Measurements from ENCODE around the gene SLC27A4. TPM values are rescaled to one million over a fixed set of nuclear protein-coding genes. Genes with fewer than 3 reads are reported as not detected.
"Not testable (repeated sequence)": the region's sequence is repeated elsewhere in the genome, so short reads cannot be mapped to it uniquely, and the experiment has no call there.

SLC27A4 gene
- total RNA-seq, 6 experiments from 2014 or later = 21.1 to 31.1 (median 23.2) TPM

GRCh38 chr9:128325629-128326028, 14.7 kb upstream of the SLC27A4 start:
- Mint-ChIP-seq H3K9me3 (no peaks in the 10 kb centered on the region), H3K4me1 (ENCODE audit: low read depth) (peaks cover 11% of the 10 kb centered on the region; the same call in 1 of the 2 replicates), H3K27me3 (ENCODE audit: insufficient read depth) (peaks cover 2% of the 10 kb centered on the region), H3K4me3 (no peak overlapping the region), H3K27ac (no peak overlapping the region), H3K36me3 (ENCODE audit: low read depth) (peaks cover 9% of the 10 kb centered on the region; the same call in 1 of the 2 replicates)
- DNase-seq = no peak
- TF ChIP-seq, protein P1, sequence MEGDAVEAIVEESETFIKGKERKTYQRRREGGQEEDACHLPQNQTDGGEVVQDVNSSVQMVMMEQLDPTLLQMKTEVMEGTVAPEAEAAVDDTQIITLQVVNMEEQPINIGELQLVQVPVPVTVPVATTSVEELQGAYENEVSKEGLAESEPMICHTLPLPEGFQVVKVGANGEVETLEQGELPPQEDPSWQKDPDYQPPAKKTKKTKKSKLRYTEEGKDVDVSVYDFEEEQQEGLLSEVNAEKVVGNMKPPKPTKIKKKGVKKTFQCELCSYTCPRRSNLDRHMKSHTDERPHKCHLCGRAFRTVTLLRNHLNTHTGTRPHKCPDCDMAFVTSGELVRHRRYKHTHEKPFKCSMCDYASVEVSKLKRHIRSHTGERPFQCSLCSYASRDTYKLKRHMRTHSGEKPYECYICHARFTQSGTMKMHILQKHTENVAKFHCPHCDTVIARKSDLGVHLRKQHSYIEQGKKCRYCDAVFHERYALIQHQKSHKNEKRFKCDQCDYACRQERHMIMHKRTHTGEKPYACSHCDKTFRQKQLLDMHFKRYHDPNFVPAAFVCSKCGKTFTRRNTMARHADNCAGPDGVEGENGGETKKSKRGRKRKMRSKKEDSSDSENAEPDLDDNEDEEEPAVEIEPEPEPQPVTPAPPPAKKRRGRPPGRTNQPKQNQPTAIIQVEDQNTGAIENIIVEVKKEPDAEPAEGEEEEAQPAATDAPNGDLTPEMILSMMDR (IDR thresholded peaks at IDR 0.05) = no peak

- TF ChIP-seq, protein P1 (IDR thresholded peaks at IDR 0.05) = no peak
- Mint-ChIP-seq H3K9me3 (no peaks in the 10 kb centered on the region), H3K27ac (no peak overlapping the region), H3K4me3 (no peak overlapping the region), H3K27me3 (ENCODE audit: insufficient read depth) (no peaks in the 10 kb centered on the region; the same call in 1 of the 2 replicates), H3K36me3 (ENCODE audit: low read depth) (no peaks in the 10 kb centered on the region; the same call in 1 of the 2 replicates), H3K4me1 (ENCODE audit: low read depth) (0 out of 2 replicates have a peak, but pooled peaks cover 6% of the 10 kb centered on the region)
- DNase-seq = no peak
Observed at GRCh38 chr9:128333451-128333869, 6.9 kb upstream of the SLC27A4 start.

GRCh38 chr9:128335161-128335560, 5.2 kb upstream of the SLC27A4 start:
- Mint-ChIP-seq H3K9me3 (no peaks in the 10 kb centered on the region), H3K4me3 (no peak overlapping the region), H3K27me3 (ENCODE audit: insufficient read depth) (no peaks in the 10 kb centered on the region; the same call in 1 of the 2 replicates), H3K27ac (no peak overlapping the region), H3K36me3 (ENCODE audit: low read depth) (no peaks in the 10 kb centered on the region; the same call in 1 of the 2 replicates), H3K4me1 (ENCODE audit: low read depth) (no peaks in the 10 kb centered on the region)
- no peak for DNase-seq
- TF ChIP-seq, protein P1 (IDR thresholded peaks at IDR 0.05) = no peak

DNA sequence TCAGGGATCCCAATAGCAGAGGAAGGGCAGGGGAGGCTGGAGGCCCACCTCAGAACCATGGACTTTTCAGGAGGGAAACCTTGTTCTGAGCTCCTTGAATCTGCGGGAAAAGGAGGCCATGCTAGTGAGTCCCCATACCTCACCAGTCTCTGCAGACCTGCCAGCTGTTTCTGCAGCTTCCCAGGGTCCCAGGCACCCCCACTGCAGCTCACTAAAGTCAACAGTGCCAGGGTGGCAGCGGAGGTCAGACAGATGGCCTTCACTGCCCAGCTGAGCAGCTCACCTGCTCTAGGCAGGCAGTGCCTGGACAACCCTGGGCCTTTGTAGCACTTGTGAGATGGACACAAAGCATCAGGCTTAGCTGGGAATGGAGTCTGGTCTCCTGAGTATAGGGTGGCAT, 4.4 kb upstream of the SLC27A4 start:
- H3K27ac Mint-ChIP-seq = no peak overlapping the region
- H3K9me3 Mint-ChIP-seq = no peaks in the 10 kb centered on the region
- no peaks in the 10 kb centered on the region; the same call in 1 of the 2 replicates for H3K4me1 Mint-ChIP-seq (ENCODE audit: low read depth)
- TF ChIP-seq, protein P1 (IDR thresholded peaks at IDR 0.05) = no peak
- DNase-seq = no peak
- H3K27me3 Mint-ChIP-seq (ENCODE audit: insufficient read depth) = no peaks in the 10 kb centered on the region; the same call in 1 of the 2 replicates
- no peaks in the 10 kb centered on the region; the same call in 1 of the 2 replicates for H3K36me3 Mint-ChIP-seq (ENCODE audit: low read depth)
- no peak overlapping the region for H3K4me3 Mint-ChIP-seq

DNA sequence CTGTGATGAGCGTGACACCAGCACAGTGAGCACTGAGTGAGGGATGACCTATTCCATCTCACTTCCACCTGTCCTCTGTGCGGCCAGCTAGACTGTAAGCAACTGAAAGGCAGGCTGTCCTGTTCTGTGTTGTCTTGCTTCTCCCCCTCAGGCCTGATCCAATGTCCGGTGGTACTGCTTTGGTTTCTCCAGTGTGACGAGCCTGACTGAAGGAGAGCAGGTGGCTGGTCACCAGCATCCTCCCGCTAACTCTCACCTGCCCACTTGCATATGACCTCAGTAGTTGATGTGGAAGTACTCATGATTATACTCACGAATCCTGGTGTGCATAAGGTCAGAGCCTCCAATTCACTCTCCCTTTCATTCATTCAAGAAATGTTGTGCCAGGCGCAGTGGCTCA, 2.4 kb upstream of the SLC27A4 start:
- no peak overlapping the region for H3K4me3 Mint-ChIP-seq
- no peak for DNase-seq
- no peaks in the 10 kb centered on the region for H3K36me3 Mint-ChIP-seq (ENCODE audit: low read depth)
- peaks cover 7% of the 10 kb centered on the region for H3K4me1 Mint-ChIP-seq (ENCODE audit: low read depth)
- H3K27ac Mint-ChIP-seq = no peak overlapping the region
- no peaks in the 10 kb centered on the region; the same call in 1 of the 2 replicates for H3K27me3 Mint-ChIP-seq (ENCODE audit: insufficient read depth)
- TF ChIP-seq, protein P1 (IDR thresholded peaks at IDR 0.05) = no peak
- no peaks in the 10 kb centered on the region for H3K9me3 Mint-ChIP-seq

GRCh38 chr9:128338852-128339614, 1.3 kb upstream of the SLC27A4 start:
- not testable (repeated sequence) for H3K27ac Mint-ChIP-seq; DNase-seq; H3K27me3 Mint-ChIP-seq (ENCODE audit: insufficient read depth); H3K4me1 Mint-ChIP-seq (ENCODE audit: low read depth); H3K36me3 Mint-ChIP-seq (ENCODE audit: low read depth); H3K9me3 Mint-ChIP-seq
- H3K4me3 Mint-ChIP-seq = peak overlapping the region; percentile 89; the same call in 1 of the 2 replicates
